ENCODE data around the gene COX7A2L.

DNA sequence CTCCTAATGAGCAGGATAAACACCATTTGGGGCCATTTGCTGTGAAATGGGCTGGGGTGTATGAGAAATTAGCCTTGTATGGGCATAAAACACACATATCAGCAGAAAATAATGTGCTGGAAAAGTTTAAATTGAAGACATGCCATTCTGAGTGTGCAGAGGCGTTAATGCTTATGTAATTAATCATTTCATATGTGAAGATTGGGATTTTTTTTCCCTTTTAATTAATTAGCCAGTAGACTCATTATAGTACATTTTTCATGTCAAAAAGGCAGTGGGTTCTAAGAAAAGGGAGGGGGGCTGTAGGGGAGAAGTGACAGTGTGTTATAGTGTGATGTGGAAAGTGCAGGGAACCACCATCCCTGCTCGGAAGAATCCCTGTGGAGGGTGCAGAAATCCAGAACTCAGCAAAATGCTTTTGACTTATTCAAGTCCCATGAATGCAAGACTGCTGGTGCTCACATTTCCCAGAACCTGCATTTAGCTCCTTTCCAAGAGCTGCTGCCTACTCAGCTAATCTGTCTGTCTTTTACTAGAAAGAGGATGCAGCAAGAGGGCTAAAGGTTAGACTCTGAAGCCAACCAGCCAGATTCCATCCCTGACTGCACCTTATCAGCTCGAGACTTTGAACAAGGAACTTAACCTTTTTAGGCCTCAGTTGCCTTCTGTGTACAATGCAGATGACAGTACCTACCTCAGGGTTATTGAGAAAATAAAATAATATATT lies 11.6 kb upstream of the COX7A2L start:
- TF ChIP-seq, protein P1, sequence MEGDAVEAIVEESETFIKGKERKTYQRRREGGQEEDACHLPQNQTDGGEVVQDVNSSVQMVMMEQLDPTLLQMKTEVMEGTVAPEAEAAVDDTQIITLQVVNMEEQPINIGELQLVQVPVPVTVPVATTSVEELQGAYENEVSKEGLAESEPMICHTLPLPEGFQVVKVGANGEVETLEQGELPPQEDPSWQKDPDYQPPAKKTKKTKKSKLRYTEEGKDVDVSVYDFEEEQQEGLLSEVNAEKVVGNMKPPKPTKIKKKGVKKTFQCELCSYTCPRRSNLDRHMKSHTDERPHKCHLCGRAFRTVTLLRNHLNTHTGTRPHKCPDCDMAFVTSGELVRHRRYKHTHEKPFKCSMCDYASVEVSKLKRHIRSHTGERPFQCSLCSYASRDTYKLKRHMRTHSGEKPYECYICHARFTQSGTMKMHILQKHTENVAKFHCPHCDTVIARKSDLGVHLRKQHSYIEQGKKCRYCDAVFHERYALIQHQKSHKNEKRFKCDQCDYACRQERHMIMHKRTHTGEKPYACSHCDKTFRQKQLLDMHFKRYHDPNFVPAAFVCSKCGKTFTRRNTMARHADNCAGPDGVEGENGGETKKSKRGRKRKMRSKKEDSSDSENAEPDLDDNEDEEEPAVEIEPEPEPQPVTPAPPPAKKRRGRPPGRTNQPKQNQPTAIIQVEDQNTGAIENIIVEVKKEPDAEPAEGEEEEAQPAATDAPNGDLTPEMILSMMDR (IDR thresholded peaks at IDR 0.05 in 4 of 5, conservative IDR thresholded peaks at IDR 0.05 in 1 of 5) = no peak
- TF ChIP-seq POLR2A (IDR thresholded peaks at IDR 0.05) = no peak
